Effector memory CD4-positive, alpha-beta T cell (primary cell): ENCODE data around the gene GZMB.
"Not testable (repeated sequence)": the region's sequence is repeated elsewhere in the genome, so short reads cannot be mapped to it uniquely, and the experiment has no call there.

Experiments
- DNase-seq, 3 donors: peaks; one replicate each; pipeline ENCODE4 v3.0.0-alpha.2; 2020
- H3K27ac ChIP-seq: 2 replicates; pipeline ENCODE4 v1.7.0; 2013; ENCODE audit warnings: mild to moderate bottlenecking, low read length, moderate library complexity; ENCODE audit not compliant: insufficient read depth, poor library complexity, severe bottlenecking
- H3K27me3 ChIP-seq: replicated peaks from 2 replicates; pipeline ENCODE4 v1.7.0; 2013; ENCODE audit warnings: mild to moderate bottlenecking, low read length; ENCODE audit not compliant: insufficient read depth, control insufficient read depth, poor library complexity, severe bottlenecking
- H3K36me3 ChIP-seq: 2 replicates; pipeline ENCODE4 v1.7.0; 2013; ENCODE audit warnings: mild to moderate bottlenecking, low read length, moderate library complexity; ENCODE audit not compliant: control insufficient read depth, insufficient read depth
- H3K4me1 ChIP-seq: 2 replicates; pipeline ENCODE4 v1.7.0; 2013; ENCODE audit warnings: low read length, mild to moderate bottlenecking; ENCODE audit not compliant: control insufficient read depth, insufficient read depth, poor library complexity, severe bottlenecking
- H3K4me3 ChIP-seq: 2 replicates; pipeline ENCODE4 v1.7.0; 2013; ENCODE audit warnings: low read length, low read depth, mild to moderate bottlenecking; ENCODE audit not compliant: insufficient read depth, poor library complexity, severe bottlenecking
- H3K9me3 ChIP-seq: 2 replicates; pipeline ENCODE4 v1.7.0; 2013; ENCODE audit warnings: mild to moderate bottlenecking, low read length, moderate library complexity; ENCODE audit not compliant: control insufficient read depth

GZMB gene

GRCh38 chr14:24670594-24670993, 36.6 kb upstream of the GZMB start:
- DNase-seq = no peak
- Histone ChIP-seq H3K4me1 (peaks cover 26% of the 10 kb centered on the region), H3K27ac (no peak overlapping the region), H3K36me3 (no peaks in the 10 kb centered on the region), H3K9me3 (no peaks in the 10 kb centered on the region), H3K27me3 (no peaks in the 10 kb centered on the region), H3K4me3 (no peak overlapping the region)

GRCh38 chr14:24669651-24670050, 35.7 kb upstream of the GZMB start:
- no peaks in the 10 kb centered on the region for H3K27me3 ChIP-seq
- H3K27ac ChIP-seq = no peak overlapping the region
- H3K4me1 ChIP-seq = peaks cover 32% of the 10 kb centered on the region

GRCh38 chr14:24665440-24665991, 31.5 kb upstream of the GZMB start:
- H3K27me3 ChIP-seq = no peaks in the 10 kb centered on the region
- H3K4me3 ChIP-seq = peak overlapping the region; percentile 36
- H3K36me3 ChIP-seq = no peaks in the 10 kb centered on the region
- DNase-seq = no peak
- H3K4me1 ChIP-seq = peaks cover 11% of the 10 kb centered on the region
- no peaks in the 10 kb centered on the region for H3K9me3 ChIP-seq
- no peak overlapping the region for H3K27ac ChIP-seq

More at GRCh38 chr14:24669651-24670050, 35.7 kb upstream of the GZMB start:
- Histone ChIP-seq H3K36me3 (no peaks in the 10 kb centered on the region), H3K9me3 (no peaks in the 10 kb centered on the region), H3K4me3 (no peak overlapping the region)
- DNase-seq = no peak

- H3K27me3 ChIP-seq = no peaks in the 10 kb centered on the region
- no peak overlapping the region for H3K27ac ChIP-seq
- H3K4me3 ChIP-seq = no peak overlapping the region
- H3K9me3 ChIP-seq = no peaks in the 10 kb centered on the region
- H3K36me3 ChIP-seq = no peaks in the 10 kb centered on the region
- H3K4me1 ChIP-seq = peaks cover 11% of the 10 kb centered on the region
- no peak for DNase-seq
These were observed 30.4 kb upstream of the GZMB start for GRCh38 chr14:24664366-24664765.

GRCh38 chr14:24662753-24663152, 28.8 kb upstream of the GZMB start:
- no peak overlapping the region for H3K27ac ChIP-seq
- H3K9me3 ChIP-seq = no peaks in the 10 kb centered on the region
- H3K36me3 ChIP-seq = no peaks in the 10 kb centered on the region
- DNase-seq = no peak
- H3K27me3 ChIP-seq = no peaks in the 10 kb centered on the region
- H3K4me3 ChIP-seq = no peak overlapping the region
- peaks cover 11% of the 10 kb centered on the region for H3K4me1 ChIP-seq

- Histone ChIP-seq H3K27me3 (no peaks in the 10 kb centered on the region), H3K27ac (no peak overlapping the region), H3K4me3 (no peak overlapping the region), H3K36me3 (no peaks in the 10 kb centered on the region), H3K9me3 (no peaks in the 10 kb centered on the region), H3K4me1 (peaks cover 2% of the 10 kb centered on the region)
- no peak for DNase-seq
These were observed 26.1 kb upstream of the GZMB start for GRCh38 chr14:24659916-24660570.

GRCh38 chr14:24648361-24648760, 14.4 kb upstream of the GZMB start:
- not testable (repeated sequence) for H3K27ac ChIP-seq, H3K36me3 ChIP-seq, H3K4me3 ChIP-seq, H3K9me3 ChIP-seq, H3K4me1 ChIP-seq, DNase-seq, H3K27me3 ChIP-seq

GRCh38 chr14:24639905-24640304, 5.9 kb upstream of the GZMB start:
- H3K4me1 ChIP-seq = no peaks in the 10 kb centered on the region
- no peaks in the 10 kb centered on the region for H3K9me3 ChIP-seq
- no peak overlapping the region for H3K4me3 ChIP-seq
- DNase-seq = no peak
- no peaks in the 10 kb centered on the region for H3K36me3 ChIP-seq
- no peak overlapping the region for H3K27ac ChIP-seq
- no peaks in the 10 kb centered on the region for H3K27me3 ChIP-seq

GRCh38 chr14:24639270-24639669, 5.3 kb upstream of the GZMB start:
- no peaks in the 10 kb centered on the region for H3K4me1 ChIP-seq
- DNase-seq = no peak
- H3K36me3 ChIP-seq = no peaks in the 10 kb centered on the region
- no peaks in the 10 kb centered on the region for H3K27me3 ChIP-seq
- H3K4me3 ChIP-seq = no peak overlapping the region
- H3K9me3 ChIP-seq = no peaks in the 10 kb centered on the region
- no peak overlapping the region for H3K27ac ChIP-seq

GRCh38 chr14:24633353-24633752, 637 bp downstream of the GZMB start:
- no peak overlapping the region for H3K4me3 ChIP-seq
- DNase-seq = no peak
- H3K27me3 ChIP-seq = no peaks in the 10 kb centered on the region
- no peak overlapping the region for H3K27ac ChIP-seq
- no peaks in the 10 kb centered on the region for H3K4me1 ChIP-seq
- no peaks in the 10 kb centered on the region for H3K36me3 ChIP-seq
- no peaks in the 10 kb centered on the region for H3K9me3 ChIP-seq
